Measurements from ENCODE around the gene NFASC.

The NFASC gene

DNA sequence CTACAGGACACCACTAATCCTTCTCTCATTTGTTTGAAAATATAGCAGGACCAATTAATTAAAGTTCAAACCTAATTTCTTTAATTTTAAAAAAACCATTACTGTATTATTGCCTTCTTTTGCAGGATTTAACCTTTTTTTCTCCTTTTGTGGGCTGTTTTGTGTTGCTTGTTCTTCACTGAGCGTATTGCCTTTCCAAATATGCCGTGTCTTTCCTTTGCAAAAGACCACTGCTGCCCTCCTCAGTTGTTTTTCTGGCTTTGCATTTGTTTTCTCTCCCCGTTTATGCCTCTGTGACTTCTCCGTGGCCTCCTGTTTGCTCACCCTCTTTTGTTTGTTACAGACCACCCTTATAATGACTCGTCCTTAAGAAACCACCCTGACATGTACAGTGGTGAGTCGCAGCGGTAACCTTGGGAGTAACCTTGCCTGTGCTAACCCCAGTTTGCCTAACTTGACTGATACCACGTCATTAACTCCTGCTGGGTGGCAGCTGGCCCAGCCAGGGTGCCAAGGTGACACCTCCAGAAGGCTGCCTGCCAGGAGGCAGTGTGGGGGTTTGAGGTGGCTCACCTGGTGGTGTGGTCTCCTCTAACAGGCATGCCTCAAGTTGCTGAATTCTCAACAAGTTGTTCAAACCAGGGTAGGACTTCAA, 91.2 kb downstream of the NFASC start:
- H3K4me3 ChIP-seq (ENCODE audit: control insufficient read depth, low read depth, low read length), result no peak overlapping the region
- TF ChIP-seq, protein P1, sequence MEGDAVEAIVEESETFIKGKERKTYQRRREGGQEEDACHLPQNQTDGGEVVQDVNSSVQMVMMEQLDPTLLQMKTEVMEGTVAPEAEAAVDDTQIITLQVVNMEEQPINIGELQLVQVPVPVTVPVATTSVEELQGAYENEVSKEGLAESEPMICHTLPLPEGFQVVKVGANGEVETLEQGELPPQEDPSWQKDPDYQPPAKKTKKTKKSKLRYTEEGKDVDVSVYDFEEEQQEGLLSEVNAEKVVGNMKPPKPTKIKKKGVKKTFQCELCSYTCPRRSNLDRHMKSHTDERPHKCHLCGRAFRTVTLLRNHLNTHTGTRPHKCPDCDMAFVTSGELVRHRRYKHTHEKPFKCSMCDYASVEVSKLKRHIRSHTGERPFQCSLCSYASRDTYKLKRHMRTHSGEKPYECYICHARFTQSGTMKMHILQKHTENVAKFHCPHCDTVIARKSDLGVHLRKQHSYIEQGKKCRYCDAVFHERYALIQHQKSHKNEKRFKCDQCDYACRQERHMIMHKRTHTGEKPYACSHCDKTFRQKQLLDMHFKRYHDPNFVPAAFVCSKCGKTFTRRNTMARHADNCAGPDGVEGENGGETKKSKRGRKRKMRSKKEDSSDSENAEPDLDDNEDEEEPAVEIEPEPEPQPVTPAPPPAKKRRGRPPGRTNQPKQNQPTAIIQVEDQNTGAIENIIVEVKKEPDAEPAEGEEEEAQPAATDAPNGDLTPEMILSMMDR (conservative IDR thresholded peaks at IDR 0.05; ENCODE audit: control insufficient read depth, insufficient read depth, low read depth, low read length), result no peak
- peak; percentile 12 for DNase-seq (ENCODE audit: low read depth)

GRCh38 chr1:204962742-204963632, 92.3 kb downstream of the NFASC start:
- TF ChIP-seq, protein P1 (conservative IDR thresholded peaks at IDR 0.05; ENCODE audit: control insufficient read depth, insufficient read depth, low read depth, low read length), result no peak
- no peak for DNase-seq (ENCODE audit: low read depth)
- no peak overlapping the region for H3K4me3 ChIP-seq (ENCODE audit: control insufficient read depth, low read depth, low read length)

DNA sequence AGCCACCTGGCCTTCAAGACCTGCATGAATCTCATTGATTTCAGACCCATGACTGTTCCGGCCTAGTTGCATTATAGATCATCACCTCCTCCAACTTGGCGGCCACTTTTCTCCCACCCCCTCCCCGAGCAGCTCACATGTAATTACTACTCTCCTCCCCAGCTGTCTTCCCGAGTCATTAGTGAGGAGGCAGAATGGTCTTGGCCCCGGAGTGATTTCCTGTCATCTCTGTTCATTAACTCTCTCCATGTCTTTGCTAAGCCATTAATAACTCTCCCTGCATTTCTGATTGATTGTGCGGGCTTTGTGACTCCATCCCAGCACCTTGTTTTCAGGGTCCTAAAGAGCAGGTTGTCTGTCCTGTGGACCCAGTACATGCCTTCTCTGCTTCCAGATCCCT, 96.8 kb downstream of the NFASC start:
- TF ChIP-seq, protein P1 (conservative IDR thresholded peaks at IDR 0.05; ENCODE audit: control insufficient read depth, insufficient read depth, low read depth, low read length), result no peak
- H3K4me3 ChIP-seq (ENCODE audit: control insufficient read depth, low read depth, low read length), result no peak overlapping the region
- DNase-seq (ENCODE audit: low read depth), result no peak

DNA sequence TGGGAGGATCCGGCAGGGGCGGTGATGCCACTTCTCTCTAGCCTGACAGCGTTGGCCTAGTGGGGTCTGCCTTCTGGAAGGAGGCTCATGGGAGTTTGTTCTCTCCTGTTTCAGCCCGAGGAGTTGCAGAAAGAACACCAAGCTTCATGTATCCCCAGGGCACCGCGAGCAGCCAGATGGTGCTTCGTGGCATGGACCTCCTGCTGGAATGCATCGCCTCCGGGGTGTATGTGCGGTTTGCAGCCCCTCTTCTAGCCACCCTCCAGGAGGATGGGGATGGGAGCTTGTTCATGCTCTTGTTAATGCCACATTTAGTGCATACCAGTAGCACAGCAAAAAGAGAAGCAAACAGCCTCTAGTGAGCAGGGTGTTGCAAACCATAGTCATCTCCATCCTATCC, 97.5 kb downstream of the NFASC start:
- TF ChIP-seq, protein P1 (conservative IDR thresholded peaks at IDR 0.05; ENCODE audit: control insufficient read depth, insufficient read depth, low read depth, low read length), result no peak
- no peak for DNase-seq (ENCODE audit: low read depth)
- no peak overlapping the region for H3K4me3 ChIP-seq (ENCODE audit: control insufficient read depth, low read depth, low read length)

- DNase-seq (ENCODE audit: low read depth), result no peak
- TF ChIP-seq, protein P1 (conservative IDR thresholded peaks at IDR 0.05; ENCODE audit: control insufficient read depth, insufficient read depth, low read depth, low read length), result no peak
- no peak overlapping the region for H3K4me3 ChIP-seq (ENCODE audit: control insufficient read depth, low read depth, low read length)
Observed at GRCh38 chr1:204968951-204969350, 98.3 kb downstream of the NFASC start.

- H3K4me3 ChIP-seq (ENCODE audit: control insufficient read depth, low read depth, low read length), result no peak overlapping the region
- no peak for DNase-seq (ENCODE audit: low read depth)
- TF ChIP-seq, protein P1 (conservative IDR thresholded peaks at IDR 0.05; ENCODE audit: control insufficient read depth, insufficient read depth, low read depth, low read length), result no peak
Observed at GRCh38 chr1:204970937-204971336, 100.3 kb downstream of the NFASC start.

Data from fibroblast of mammary gland (primary cell).